IMR-90 (cell line): ENCODE results near the gene SYT2.

Experiments used
- BHLHE40 ChIP-seq: fragments of 150-350 bp; IDR thresholded peaks from 2 replicates; pipeline ENCODE4 v1.6.1; 2016; ENCODE audit warnings: mild to moderate bottlenecking, low read depth, low read length
- CEBPB ChIP-seq: IDR thresholded peaks from 2 replicates; pipeline ENCODE4 v1.6.1; 2012; ENCODE audit warnings: low read depth, low read length, improper control_type of control experiment
- MAFK ChIP-seq: IDR thresholded peaks from 2 replicates; pipeline ENCODE4 v1.6.1; 2012; ENCODE audit warnings: low read depth, low read length, improper control_type of control experiment
- MAZ ChIP-seq: IDR thresholded peaks from 2 replicates; pipeline ENCODE4 v1.6.1; 2012; ENCODE audit warnings: low read depth, mild to moderate bottlenecking, low read length, improper control_type of control experiment, moderate library complexity, borderline replicate concordance
- MXI1 ChIP-seq: IDR thresholded peaks from 2 replicates; pipeline ENCODE4 v1.6.1; 2012; ENCODE audit warnings: low read depth, mild to moderate bottlenecking, low read length, moderate library complexity, borderline replicate concordance
- NFE2L2 ChIP-seq: fragments of 150-350 bp; IDR thresholded peaks from 2 replicates; pipeline ENCODE4 v1.6.1; 2016; ENCODE audit warnings: low read depth, mild to moderate bottlenecking, low read length
- POLR2A ChIP-seq: IDR thresholded peaks from 2 replicates; pipeline ENCODE4 v1.6.1; 2012; ENCODE audit warnings: mild to moderate bottlenecking, low read depth, low read length
- RAD21 ChIP-seq: IDR thresholded peaks from 2 replicates; pipeline ENCODE4 v1.6.1; 2012; ENCODE audit warnings: low read length, improper control_type of control experiment
- RCOR1 ChIP-seq: IDR thresholded peaks from 2 replicates; pipeline ENCODE4 v1.6.1; 2012; ENCODE audit warnings: mild to moderate bottlenecking, low read length, improper control_type of control experiment; ENCODE audit not compliant: insufficient replicate concordance
- RFX5 ChIP-seq: IDR thresholded peaks from 2 replicates; pipeline ENCODE4 v1.8.0; 2012; ENCODE audit warnings: low read depth, mild to moderate bottlenecking, low read length, moderate library complexity
- SMC3 ChIP-seq: fragments of 150-350 bp; IDR thresholded peaks from 2 replicates; pipeline ENCODE4 v1.6.1; 2016; ENCODE audit warnings: low read depth, mild to moderate bottlenecking, antibody characterized with exemption, low read length, moderate library complexity
- TF ChIP-seq, protein P1 (sequence below): conservative IDR thresholded peaks from 2 replicates; pipeline ENCODE4 v1.5.1; 2012; ENCODE audit warnings: mild to moderate bottlenecking, low read depth, low read length, improper control_type of control experiment
- TF ChIP-seq, protein P2 (sequence below): fragments of 150-350 bp; IDR thresholded peaks from 2 replicates; pipeline ENCODE4 v1.6.1; 2016; ENCODE audit warnings: low read depth, mild to moderate bottlenecking, low read length, moderate library complexity, borderline replicate concordance
- TF ChIP-seq, protein P3 (sequence below): fragments of 150-350 bp; IDR thresholded peaks from 2 replicates; pipeline ENCODE4 v1.6.1; 2017; ENCODE audit warnings: mild to moderate bottlenecking, antibody characterized with exemption, low read length, low read depth

DNA sequence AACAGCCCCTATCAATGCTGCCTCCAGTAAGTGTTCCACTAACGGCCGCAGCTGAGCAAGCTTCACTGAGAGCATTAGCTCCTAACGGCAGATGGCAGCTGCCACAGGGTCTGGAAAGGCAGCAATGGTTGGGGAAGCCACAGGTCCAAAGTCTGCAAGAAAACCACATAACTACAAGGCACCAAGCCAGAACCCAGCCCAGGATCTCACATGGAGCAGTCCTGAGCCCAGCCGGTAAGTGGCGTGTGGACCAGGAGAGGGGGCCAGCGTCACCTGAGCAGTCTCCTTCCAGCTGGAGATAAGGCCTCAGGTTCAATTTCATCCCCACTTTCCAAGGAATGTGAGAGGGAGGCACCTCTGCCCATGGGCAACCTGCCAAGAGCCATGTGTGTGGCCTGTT lies 13.2 kb downstream of the SYT2 start:
- no peak for TF ChIP-seq POLR2A
- TF ChIP-seq, protein P1, sequence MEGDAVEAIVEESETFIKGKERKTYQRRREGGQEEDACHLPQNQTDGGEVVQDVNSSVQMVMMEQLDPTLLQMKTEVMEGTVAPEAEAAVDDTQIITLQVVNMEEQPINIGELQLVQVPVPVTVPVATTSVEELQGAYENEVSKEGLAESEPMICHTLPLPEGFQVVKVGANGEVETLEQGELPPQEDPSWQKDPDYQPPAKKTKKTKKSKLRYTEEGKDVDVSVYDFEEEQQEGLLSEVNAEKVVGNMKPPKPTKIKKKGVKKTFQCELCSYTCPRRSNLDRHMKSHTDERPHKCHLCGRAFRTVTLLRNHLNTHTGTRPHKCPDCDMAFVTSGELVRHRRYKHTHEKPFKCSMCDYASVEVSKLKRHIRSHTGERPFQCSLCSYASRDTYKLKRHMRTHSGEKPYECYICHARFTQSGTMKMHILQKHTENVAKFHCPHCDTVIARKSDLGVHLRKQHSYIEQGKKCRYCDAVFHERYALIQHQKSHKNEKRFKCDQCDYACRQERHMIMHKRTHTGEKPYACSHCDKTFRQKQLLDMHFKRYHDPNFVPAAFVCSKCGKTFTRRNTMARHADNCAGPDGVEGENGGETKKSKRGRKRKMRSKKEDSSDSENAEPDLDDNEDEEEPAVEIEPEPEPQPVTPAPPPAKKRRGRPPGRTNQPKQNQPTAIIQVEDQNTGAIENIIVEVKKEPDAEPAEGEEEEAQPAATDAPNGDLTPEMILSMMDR, result no peak
- TF ChIP-seq, protein P2, sequence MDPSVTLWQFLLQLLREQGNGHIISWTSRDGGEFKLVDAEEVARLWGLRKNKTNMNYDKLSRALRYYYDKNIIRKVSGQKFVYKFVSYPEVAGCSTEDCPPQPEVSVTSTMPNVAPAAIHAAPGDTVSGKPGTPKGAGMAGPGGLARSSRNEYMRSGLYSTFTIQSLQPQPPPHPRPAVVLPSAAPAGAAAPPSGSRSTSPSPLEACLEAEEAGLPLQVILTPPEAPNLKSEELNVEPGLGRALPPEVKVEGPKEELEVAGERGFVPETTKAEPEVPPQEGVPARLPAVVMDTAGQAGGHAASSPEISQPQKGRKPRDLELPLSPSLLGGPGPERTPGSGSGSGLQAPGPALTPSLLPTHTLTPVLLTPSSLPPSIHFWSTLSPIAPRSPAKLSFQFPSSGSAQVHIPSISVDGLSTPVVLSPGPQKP, result no peak
- TF ChIP-seq SMC3, result no peak
- TF ChIP-seq, protein P3, sequence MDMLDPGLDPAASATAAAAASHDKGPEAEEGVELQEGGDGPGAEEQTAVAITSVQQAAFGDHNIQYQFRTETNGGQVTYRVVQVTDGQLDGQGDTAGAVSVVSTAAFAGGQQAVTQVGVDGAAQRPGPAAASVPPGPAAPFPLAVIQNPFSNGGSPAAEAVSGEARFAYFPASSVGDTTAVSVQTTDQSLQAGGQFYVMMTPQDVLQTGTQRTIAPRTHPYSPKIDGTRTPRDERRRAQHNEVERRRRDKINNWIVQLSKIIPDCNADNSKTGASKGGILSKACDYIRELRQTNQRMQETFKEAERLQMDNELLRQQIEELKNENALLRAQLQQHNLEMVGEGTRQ, result no peak
- TF ChIP-seq RCOR1, result no peak
- TF ChIP-seq MXI1, result no peak
- TF ChIP-seq MAZ, result no peak
- TF ChIP-seq RFX5, result no peak
- TF ChIP-seq CEBPB, result no peak
- TF ChIP-seq MAFK, result no peak
- no peak for TF ChIP-seq RAD21
- TF ChIP-seq BHLHE40, result no peak
- no peak for TF ChIP-seq NFE2L2
